Gastroesophageal sphincter (tissue), 4 donors: ENCODE results near the gene IPO13. TPM values are rescaled to one million over a fixed set of nuclear protein-coding genes. Genes with fewer than 3 reads are reported as not detected.

ENCODE experiments used
- ATAC-seq: fragments of 150-250 bp; one replicate; pipeline ENCODE4 v1.9.1; 2016; ENCODE audit warnings: mild to moderate bottlenecking, moderate library complexity
- H3K27ac ChIP-seq, 4 donors: fragments of 200-600 bp; sonication (generic) in 3 of 4; 1 replicate in 3 of 4; 2 replicates in 1 of 4; pipeline ENCODE4 v1.5.1; 2016 to 2019
- H3K27me3 ChIP-seq: fragments of 200-600 bp; sonication (generic); one replicate; pipeline ENCODE4 v1.5.1; 2019
- H3K36me3 ChIP-seq, 2 donors: fragments of 200-600 bp; sonication (generic); one replicate each; pipeline ENCODE4 v1.5.1; 2019; ENCODE audit warnings: control low read depth in 1 of 2
- H3K4me1 ChIP-seq, 3 donors: fragments of 200-600 bp; sonication (generic); 1 replicate in 2 of 3; 2 replicates in 1 of 3; pipeline ENCODE4 v1.5.1; 2016 to 2019; ENCODE audit warnings: control low read depth in 2 of 3
- H3K4me3 ChIP-seq, 2 donors: fragments of 200-600 bp; sonication (generic); one replicate each; pipeline ENCODE4 v1.5.1; 2019; ENCODE audit warnings: mild to moderate bottlenecking in 1 of 2, moderate library complexity in 1 of 2
- H3K9me3 ChIP-seq, 3 donors: fragments of 200-600 bp; sonication (generic); one replicate each; pipeline ENCODE4 v1.5.1; 2017 to 2019; ENCODE audit warnings: control low read depth in 2 of 3
- CTCF ChIP-seq, 4 experiments: fragments of 200-600 bp in 2 of 4; fragments of 450-650 bp in 2 of 4; sonication (generic) in 1 of 4; IDR thresholded peaks; one replicate each; pipeline ENCODE4 v1.5.1; 2017 to 2019; ENCODE audit warnings: antibody characterized with exemption in 4 of 4, mild to moderate bottlenecking in 2 of 4, moderate library complexity in 2 of 4
- EP300 ChIP-seq: sonication (generic); formaldehyde crosslinking; IDR thresholded peaks from one replicate; pipeline ENCODE4 v1.6.1; 2017; ENCODE audit warnings: antibody characterized with exemption, mild to moderate bottlenecking
- POLR2A ChIP-seq, 2 donors: fragments of 450-650 bp; IDR thresholded peaks; one replicate each; pipeline ENCODE4 v1.6.1; 2017; ENCODE audit warnings: antibody characterized with exemption in 2 of 2, mild to moderate bottlenecking in 2 of 2, moderate library complexity in 1 of 2
- POLR2AphosphoS5 ChIP-seq: sonication (generic); formaldehyde crosslinking; IDR thresholded peaks from one replicate; pipeline ENCODE4 v1.6.1; 2017; ENCODE audit warnings: antibody characterized with exemption
- whole genome bisulfite sequencing, 2 donors: methylation state at CpG; one replicate each; pipeline ENCODE4 v1.1.5; 2018; ENCODE audit warnings: low coverage in 1 of 2; 5-methylcytosine and 5-hydroxymethylcytosine counted together
- total RNA-seq, 4 donors: library from RNA; depleted of rRNA; stranded (reverse); fragments of >200 nt; gene quantifications; one replicate each; pipeline ENCODE4 v1.1.0, GENCODE V29; 2016

The IPO13 gene
- total RNA-seq, 4 donors from 2014 or later = 21.8 to 44.5 (median 24.2) TPM

GRCh38 chr1:44002606-44003157, 55.9 kb downstream of the IPO13 start:
- H3K27ac ChIP-seq = no peak overlapping the region
- TF ChIP-seq POLR2AphosphoS5 = no peak
- no peak for TF ChIP-seq CTCF (IDR thresholded peaks at IDR 0.05)
- TF ChIP-seq POLR2A (IDR thresholded peaks at IDR 0.05) = no peak
- no peak for TF ChIP-seq EP300
- H3K4me1 ChIP-seq = peaks cover 0 to 9% (median 4%) of the 10 kb centered on the region in 3 donors
- no peak overlapping the region for H3K4me3 ChIP-seq
- 82 to 83% methylated on average over 2 of the region's 14 CpGs for WGBS, 2 donors
- no peaks in the 10 kb centered on the region for H3K27me3 ChIP-seq
- H3K9me3 ChIP-seq = no peaks in the 10 kb centered on the region
- H3K36me3 ChIP-seq = peaks cover 0 to 33% of the 10 kb centered on the region in 2 donors
- no peak for ATAC-seq

GRCh38 chr1:44008259-44008658, 61.5 kb downstream of the IPO13 start:
- no peak for ATAC-seq
- 88 to 96% methylated on average over 4 to 5 of the region's 12 CpGs for WGBS, 2 donors
- peaks cover 0 to 12% of the 10 kb centered on the region in 2 donors for H3K36me3 ChIP-seq
- no peaks in the 10 kb centered on the region for H3K9me3 ChIP-seq
- H3K4me1 ChIP-seq = peaks cover 0 to 15% (median 4%) of the 10 kb centered on the region in 3 donors
- TF ChIP-seq CTCF (IDR thresholded peaks at IDR 0.05) (no peak), POLR2A (IDR thresholded peaks at IDR 0.05) (no peak), EP300 (no peak), POLR2AphosphoS5 (no peak)
- H3K4me3 ChIP-seq = no peak overlapping the region
- H3K27ac ChIP-seq = no peak overlapping the region
- H3K27me3 ChIP-seq = no peaks in the 10 kb centered on the region

- no peak for TF ChIP-seq POLR2AphosphoS5
- TF ChIP-seq POLR2A (IDR thresholded peaks at IDR 0.05) = no peak
- no peak for TF ChIP-seq CTCF (IDR thresholded peaks at IDR 0.05)
- TF ChIP-seq EP300 = no peak
- Histone ChIP-seq H3K27me3 (no peaks in the 10 kb centered on the region), H3K4me3 (no peak overlapping the region), H3K36me3 (peaks cover 0 to 12% of the 10 kb centered on the region in 2 donors), H3K27ac (no peak overlapping the region), H3K4me1 (peaks cover 0 to 25% (median 4%) of the 10 kb centered on the region in 3 donors), H3K9me3 (no peaks in the 10 kb centered on the region)
- no peak for ATAC-seq
- 80% methylated on average over 2 of the region's 11 CpGs; no CpG with 5 or more reads in 1 of the 2 donors for WGBS, 2 donors
These were observed 64.3 kb downstream of the IPO13 start for GRCh38 chr1:44010935-44011471.

- TF ChIP-seq CTCF (IDR thresholded peaks at IDR 0.05) (no peak), EP300 (no peak)
- Histone ChIP-seq H3K4me3 (no peak overlapping the region), H3K36me3 (peaks cover 0 to 13% of the 10 kb centered on the region in 2 donors), H3K27me3 (no peaks in the 10 kb centered on the region), H3K4me1 (peaks cover 0 to 26% (median 4%) of the 10 kb centered on the region in 3 donors), H3K9me3 (no peaks in the 10 kb centered on the region), H3K27ac (no peak overlapping the region)
- ATAC-seq = no peak
- WGBS, 2 donors = no CpG with 5 or more reads among the region's 2 CpGs
These were observed 65.7 kb downstream of the IPO13 start for GRCh38 chr1:44012404-44012803.

GRCh38 chr1:44012941-44013609, 66.3 kb downstream of the IPO13 start:
- Histone ChIP-seq H3K36me3 (peaks cover 0 to 19% of the 10 kb centered on the region in 2 donors), H3K27ac (no peak overlapping the region), H3K9me3 (no peaks in the 10 kb centered on the region), H3K27me3 (no peaks in the 10 kb centered on the region), H3K4me1 (peaks cover 0 to 26% (median 4%) of the 10 kb centered on the region in 3 donors), H3K4me3 (no peak overlapping the region)
- TF ChIP-seq CTCF (IDR thresholded peaks at IDR 0.05) (no peak), POLR2AphosphoS5 (no peak), POLR2A (IDR thresholded peaks at IDR 0.05) (no peak), EP300 (no peak)
- no CpG with 5 or more reads among the region's 13 CpGs for WGBS, 2 donors
- no peak for ATAC-seq
